ENCODE results near the gene UBA7. TPM values are rescaled to one million over a fixed set of nuclear protein-coding genes. Genes with fewer than 3 reads are reported as not detected.
"Not testable (repeated sequence)": the region's sequence is repeated elsewhere in the genome, so short reads cannot be mapped to it uniquely, and the experiment has no call there.

Gene UBA7
- total and polyA plus RNA-seq, 2 donors from 2014 or later, result 29.8 to 102 TPM

- no peak for DNase-seq
- Histone ChIP-seq H3K4me3 (ENCODE audit: low read length in 3 of 3) (peak overlapping the region in 2 of 3 donors; percentile 70 to 77), H3K9ac (ENCODE audit: low read length in 3 of 3) (peak overlapping the region in 2 of 3 donors; percentile 90 to 96), H3K27me3 (ENCODE audit: control insufficient read depth, insufficient read depth, low read length) (no peaks in the 10 kb centered on the region), H3K27ac (ENCODE audit: low read depth in 2 of 2, low read length in 2 of 2) (peak overlapping the region; percentile 92 to 95), H3K9me3 (ENCODE audit: control insufficient read depth in 2 of 3, insufficient read depth in 1 of 3, low read length in 3 of 3) (no peaks in the 10 kb centered on the region), H3K36me3 (ENCODE audit: control insufficient read depth in 2 of 3, insufficient read depth in 3 of 3, low read length in 3 of 3) (no peaks in the 10 kb centered on the region), H3K4me1 (ENCODE audit: control insufficient read depth in 2 of 3, insufficient read depth in 2 of 3, low read depth in 1 of 3, low read length in 3 of 3) (peaks cover 0 to 8% (median 6%) of the 10 kb centered on the region in 3 donors)
- no peak for TF ChIP-seq CTCF (IDR thresholded peaks at IDR 0.05; ENCODE audit: borderline replicate concordance, extremely low read depth, insufficient read depth)
- intact Hi-C loops (cut with DNase I), result no loop called here
- FAIRE-seq, result no peak
Observed at GRCh38 chr3:49787182-49787464, 26.6 kb downstream of the UBA7 start.

GRCh38 chr3:49786357-49787181, 27.2 kb downstream of the UBA7 start, which contains the start of gene IP6K1:
TSS of gene IP6K1 (minus strand) at chr3:49786542. CDS start at chr3:49748040, 38,502 bp downstream.
- Histone ChIP-seq H3K9ac (ENCODE audit: low read length in 3 of 3) (peak within 1 kb of the TSS; percentile 89 to 96 (median 90)), H3K36me3 (ENCODE audit: control insufficient read depth in 2 of 3, insufficient read depth in 3 of 3, low read length in 3 of 3) (peaks cover 0 to 1% (median 0%) of the 10 kb centered on the region in 3 donors), H3K27me3 (ENCODE audit: control insufficient read depth, insufficient read depth, low read length) (no peaks in the 10 kb centered on the region), H3K4me3 (ENCODE audit: low read length in 3 of 3) (peak within 1 kb of the TSS; percentile 77 to 93 (median 84)), H3K9me3 (ENCODE audit: control insufficient read depth in 2 of 3, insufficient read depth in 1 of 3, low read length in 3 of 3) (no peaks in the 10 kb centered on the region), H3K4me1 (ENCODE audit: control insufficient read depth in 2 of 3, insufficient read depth in 2 of 3, low read depth in 1 of 3, low read length in 3 of 3) (peaks cover 0 to 9% (median 6%) of the 10 kb centered on the region in 3 donors), H3K27ac (ENCODE audit: low read depth in 2 of 2, low read length in 2 of 2) (peak within 1 kb of the TSS; percentile 92 to 95)
- no peak for TF ChIP-seq CTCF (IDR thresholded peaks at IDR 0.05; ENCODE audit: borderline replicate concordance, extremely low read depth, insufficient read depth)
- FAIRE-seq (peak; percentile 95), DNase-seq (peak; percentile 100)
- intact Hi-C loops (cut with DNase I), result no loop called here

GRCh38 chr3:49785565-49786356, 28.0 kb downstream of the UBA7 start:
- FAIRE-seq, result no peak
- intact Hi-C loops (cut with DNase I), result no loop called here
- peak in 4 of 5 donors; percentile 57 to 88 (median 65) for DNase-seq

GRCh38 chr3:49782277-49782676, 31.5 kb downstream of the UBA7 start:
- intact Hi-C loops (cut with DNase I); H3K9me3 ChIP-seq (ENCODE audit: control insufficient read depth in 2 of 3, insufficient read depth in 1 of 3, low read length in 3 of 3); H3K9ac ChIP-seq (ENCODE audit: low read length in 3 of 3); H3K4me3 ChIP-seq (ENCODE audit: low read length in 3 of 3); H3K27ac ChIP-seq (ENCODE audit: low read depth in 2 of 2, low read length in 2 of 2); H3K36me3 ChIP-seq (ENCODE audit: control insufficient read depth in 2 of 3, insufficient read depth in 3 of 3, low read length in 3 of 3); H3K27me3 ChIP-seq (ENCODE audit: control insufficient read depth, insufficient read depth, low read length); FAIRE-seq: not testable (repeated sequence)
- peak in 1 of 5 donors; percentile 9 for DNase-seq
- peaks cover 0 to 14% (median 6%) of the 10 kb centered on the region in 3 donors for H3K4me1 ChIP-seq (ENCODE audit: control insufficient read depth in 2 of 3, insufficient read depth in 2 of 3, low read depth in 1 of 3, low read length in 3 of 3)

More at GRCh38 chr3:49785565-49786356, 28.0 kb downstream of the UBA7 start:
- H3K9ac ChIP-seq (ENCODE audit: low read length in 3 of 3), result peak overlapping the region; percentile 38 to 89 (median 58)
- peak overlapping the region; percentile 77 to 93 (median 84) for H3K4me3 ChIP-seq (ENCODE audit: low read length in 3 of 3)
- H3K9me3 ChIP-seq (ENCODE audit: control insufficient read depth in 2 of 3, insufficient read depth in 1 of 3, low read length in 3 of 3), result no peaks in the 10 kb centered on the region
- peaks cover 2 to 6% (median 3%) of the 10 kb centered on the region in 3 donors for H3K36me3 ChIP-seq (ENCODE audit: control insufficient read depth in 2 of 3, insufficient read depth in 3 of 3, low read length in 3 of 3)
- peaks cover 0 to 12% (median 6%) of the 10 kb centered on the region in 3 donors for H3K4me1 ChIP-seq (ENCODE audit: control insufficient read depth in 2 of 3, insufficient read depth in 2 of 3, low read depth in 1 of 3, low read length in 3 of 3)
- peak overlapping the region; percentile 84 to 91 for H3K27ac ChIP-seq (ENCODE audit: low read depth in 2 of 2, low read length in 2 of 2)
- no peaks in the 10 kb centered on the region for H3K27me3 ChIP-seq (ENCODE audit: control insufficient read depth, insufficient read depth, low read length)
- no peak for TF ChIP-seq CTCF (IDR thresholded peaks at IDR 0.05; ENCODE audit: borderline replicate concordance, extremely low read depth, insufficient read depth)
